ENCODE results near the gene CFAP58. TPM values are rescaled to one million over a fixed set of nuclear protein-coding genes. Genes with fewer than 3 reads are reported as not detected.

The CFAP58 gene
- total and polyA plus RNA-seq, 2 donors (not counting 3 experiments of a cell fraction or from before 2014, with no cell fraction given): 0.07 to 0.29 TPM

DNA sequence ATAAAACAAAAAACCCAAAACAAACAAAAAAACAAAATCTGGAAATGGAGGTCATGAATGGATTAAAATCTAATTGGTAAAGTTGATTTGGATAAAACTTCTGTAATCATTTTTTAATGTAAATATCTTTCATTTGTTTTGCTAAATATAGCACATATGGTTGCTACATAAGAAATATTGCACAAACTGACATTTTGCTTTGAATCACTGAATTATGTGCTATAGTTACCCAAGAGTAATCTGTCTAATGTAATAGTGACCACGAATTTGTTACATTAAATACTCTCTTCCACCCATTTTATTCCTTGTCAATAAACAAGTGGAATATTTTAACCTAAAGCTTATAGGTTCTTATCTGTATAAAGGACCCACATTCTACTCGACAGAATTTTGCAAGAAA is 6.2 kb downstream of the CFAP58 start:
- intact Hi-C loops (cut with micrococcal nuclease) (no loop called here), dilution Hi-C loops (cut with MboI; ENCODE audit: extremely low pct_ligation_motif_present, low sequenced_read_pairs) (no loop called here)
- TF ChIP-seq POLR2AphosphoS5 (IDR thresholded peaks at IDR 0.05; ENCODE audit: insufficient read depth, low read depth, low read length): no peak
- no peak for TF ChIP-seq JUN (IDR thresholded peaks at IDR 0.05; ENCODE audit: borderline replicate concordance, insufficient read depth, insufficient read length, low read depth)
- TF ChIP-seq FOS (IDR thresholded peaks at IDR 0.05; ENCODE audit: borderline replicate concordance, insufficient read depth, low read length): no peak
- TF ChIP-seq POLR2A (IDR thresholded peaks at IDR 0.05; ENCODE audit: low read depth, low read length): no peak
- Histone ChIP-seq H3K4me2 (ENCODE audit: insufficient read depth, low read length) (no peak overlapping the region), H3K4me1 (ENCODE audit: control insufficient read depth, extremely low read depth, insufficient read depth, low read length) (no peaks in the 10 kb centered on the region), H3K9ac (replicated peaks; ENCODE audit: extremely low read depth, insufficient read depth, low read length) (no peak overlapping the region), H2AFZ (ENCODE audit: low read depth, low read length) (no peak overlapping the region), H3K4me3 (replicated peaks in 1 of 3; ENCODE audit: insufficient read depth in 1 of 3, low read depth in 1 of 3, low read length in 3 of 3) (no peak overlapping the region), H3K9me1 (replicated peaks; ENCODE audit: control insufficient read depth, extremely low read depth, insufficient read depth, low read length) (no peaks in the 10 kb centered on the region), H4K20me1 (replicated peaks; ENCODE audit: control insufficient read depth, extremely low read depth, insufficient read depth, low read length) (no peaks in the 10 kb centered on the region), H3K9me3 (replicated peaks; ENCODE audit: control insufficient read depth, insufficient read depth, low read length) (no peaks in the 10 kb centered on the region), H3K27ac (ENCODE audit: insufficient read depth, low read depth, low read length) (no peak overlapping the region), H3K79me2 (ENCODE audit: control insufficient read depth, insufficient read depth, low read length) (no peaks in the 10 kb centered on the region), H3K36me3 (ENCODE audit: control insufficient read depth in 2 of 2, extremely low read depth in 1 of 2, insufficient read depth in 2 of 2, low read length in 2 of 2) (no peaks in the 10 kb centered on the region), H3K27me3 (ENCODE audit: control insufficient read depth in 2 of 2, insufficient read depth in 2 of 2, low read length in 2 of 2) (peaks cover 4 to 16% of the 10 kb centered on the region in 2 experiments)
- BruUV-seq (replicated peaks): no TSS peak
- ChIA-PET CTCF (no interaction called here), POLR2A (no interaction called here)
- FAIRE-seq (no peak), DNase-seq (ENCODE audit: low read depth, low spot score) (no peak)

DNA sequence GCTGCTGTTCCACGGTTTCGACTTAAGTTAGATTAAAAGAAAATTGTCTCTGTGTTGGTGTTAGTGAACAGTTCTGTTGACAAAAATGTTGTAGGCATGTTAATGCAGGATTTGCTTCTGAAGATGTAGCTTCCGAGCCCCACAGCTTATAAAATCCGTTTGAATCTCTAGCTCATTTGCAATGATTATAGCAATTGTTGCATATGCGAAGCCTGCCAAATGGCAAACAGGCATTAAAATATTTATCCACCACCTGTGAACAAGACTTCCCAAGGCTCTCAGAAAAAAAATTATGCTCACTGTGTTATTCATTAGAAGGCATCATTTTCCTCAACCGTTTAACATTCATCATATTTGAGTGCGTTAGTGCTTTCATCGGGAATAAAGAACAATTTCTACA is 14.3 kb downstream of the CFAP58 start:
- Histone ChIP-seq H4K20me1 (replicated peaks; ENCODE audit: control insufficient read depth, extremely low read depth, insufficient read depth, low read length) (no peaks in the 10 kb centered on the region), H3K27me3 (ENCODE audit: control insufficient read depth in 2 of 2, insufficient read depth in 2 of 2, low read length in 2 of 2) (peaks cover 5 to 7% of the 10 kb centered on the region in 2 experiments), H3K9me3 (replicated peaks; ENCODE audit: control insufficient read depth, insufficient read depth, low read length) (no peaks in the 10 kb centered on the region), H3K79me2 (ENCODE audit: control insufficient read depth, insufficient read depth, low read length) (no peaks in the 10 kb centered on the region), H3K9ac (replicated peaks; ENCODE audit: extremely low read depth, insufficient read depth, low read length) (no peak overlapping the region), H3K4me3 (replicated peaks in 1 of 3; ENCODE audit: insufficient read depth in 1 of 3, low read depth in 1 of 3, low read length in 3 of 3) (no peak overlapping the region), H3K27ac (ENCODE audit: insufficient read depth, low read depth, low read length) (no peak overlapping the region), H3K4me2 (ENCODE audit: insufficient read depth, low read length) (no peak overlapping the region), H3K36me3 (ENCODE audit: control insufficient read depth in 2 of 2, extremely low read depth in 1 of 2, insufficient read depth in 2 of 2, low read length in 2 of 2) (no peaks in the 10 kb centered on the region), H2AFZ (ENCODE audit: low read depth, low read length) (no peak overlapping the region), H3K4me1 (ENCODE audit: control insufficient read depth, extremely low read depth, insufficient read depth, low read length) (no peaks in the 10 kb centered on the region), H3K9me1 (replicated peaks; ENCODE audit: control insufficient read depth, extremely low read depth, insufficient read depth, low read length) (no peaks in the 10 kb centered on the region)
- dilution Hi-C loops (cut with MboI; ENCODE audit: extremely low pct_ligation_motif_present, low sequenced_read_pairs) (no loop called here), intact Hi-C loops (cut with micrococcal nuclease) (no loop called here)
- DNase-seq (ENCODE audit: low read depth, low spot score): no peak
- FAIRE-seq: no peak
- ChIA-PET POLR2A (no interaction called here), CTCF (interaction anchor here (1.3 kb wide), 1 partner anchor 18 kb away, joined by 4 read pairs; no protein-coding TSS in a partner anchor)
- BruUV-seq (replicated peaks): no TSS peak
- TF ChIP-seq GATA2 (IDR thresholded peaks at IDR 0.05; ENCODE audit: insufficient read depth, insufficient read length, low read depth, low read length): no peak
- TF ChIP-seq JUN (IDR thresholded peaks at IDR 0.05; ENCODE audit: borderline replicate concordance, insufficient read depth, insufficient read length, low read depth): no peak
- no peak for TF ChIP-seq MAX (IDR thresholded peaks at IDR 0.05; ENCODE audit: insufficient read depth, insufficient read length)
- TF ChIP-seq, protein P1, sequence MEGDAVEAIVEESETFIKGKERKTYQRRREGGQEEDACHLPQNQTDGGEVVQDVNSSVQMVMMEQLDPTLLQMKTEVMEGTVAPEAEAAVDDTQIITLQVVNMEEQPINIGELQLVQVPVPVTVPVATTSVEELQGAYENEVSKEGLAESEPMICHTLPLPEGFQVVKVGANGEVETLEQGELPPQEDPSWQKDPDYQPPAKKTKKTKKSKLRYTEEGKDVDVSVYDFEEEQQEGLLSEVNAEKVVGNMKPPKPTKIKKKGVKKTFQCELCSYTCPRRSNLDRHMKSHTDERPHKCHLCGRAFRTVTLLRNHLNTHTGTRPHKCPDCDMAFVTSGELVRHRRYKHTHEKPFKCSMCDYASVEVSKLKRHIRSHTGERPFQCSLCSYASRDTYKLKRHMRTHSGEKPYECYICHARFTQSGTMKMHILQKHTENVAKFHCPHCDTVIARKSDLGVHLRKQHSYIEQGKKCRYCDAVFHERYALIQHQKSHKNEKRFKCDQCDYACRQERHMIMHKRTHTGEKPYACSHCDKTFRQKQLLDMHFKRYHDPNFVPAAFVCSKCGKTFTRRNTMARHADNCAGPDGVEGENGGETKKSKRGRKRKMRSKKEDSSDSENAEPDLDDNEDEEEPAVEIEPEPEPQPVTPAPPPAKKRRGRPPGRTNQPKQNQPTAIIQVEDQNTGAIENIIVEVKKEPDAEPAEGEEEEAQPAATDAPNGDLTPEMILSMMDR (IDR thresholded peaks at IDR 0.05; ENCODE audit: extremely low read depth in 1 of 2, insufficient read depth in 1 of 2, low read depth in 1 of 2, low read length in 2 of 2): no peak
- TF ChIP-seq MYC (IDR thresholded peaks at IDR 0.05; ENCODE audit: low read depth, low read length): no peak
- TF ChIP-seq EZH2 (IDR thresholded peaks at IDR 0.05; ENCODE audit: borderline replicate concordance, low read depth, low read length, severe bottlenecking): no peak
- TF ChIP-seq FOS (IDR thresholded peaks at IDR 0.05; ENCODE audit: borderline replicate concordance, insufficient read depth, low read length): no peak
- TF ChIP-seq POLR2A (IDR thresholded peaks at IDR 0.05; ENCODE audit: low read depth, low read length): no peak
- TF ChIP-seq POLR2AphosphoS5 (IDR thresholded peaks at IDR 0.05; ENCODE audit: insufficient read depth, low read depth, low read length): no peak
